Naive thymus-derived CD4-positive, alpha-beta T cell (primary cell): ENCODE data around the gene MRPL50. TPM values are rescaled to one million over a fixed set of nuclear protein-coding genes. Genes with fewer than 3 reads are reported as not detected.

Experiments used
- ATAC-seq: fragments of 150-1000 bp; cut with Tn5 transposase; 2 replicates; pipeline ENCODE4 v1.10.0; 2021; ENCODE audit warnings: mild to moderate bottlenecking, moderate library complexity
- CTCF ChIA-PET: fragments of 350-600 bp; sonication (Branson Sonifier 250); formaldehyde crosslinking; loops from one replicate; lab custom pipeline; 2021; ENCODE audit warnings: antibody characterized with exemption; lab: Charles Lee
- POLR2A ChIA-PET: fragments of 350-600 bp; sonication (Branson Sonifier 250); formaldehyde crosslinking; loops from one replicate; lab custom pipeline; 2021; ENCODE audit warnings: antibody characterized with exemption, inconsistent platforms; lab: Charles Lee
- DNase-seq, 9 donors: peaks; one replicate each; pipeline versions ENCODE4 v3.0.0 to v3.0.0-alpha.2; 2020 to 2022; ENCODE audit warnings: mixed read lengths in 1 of 9
- H3K27ac ChIP-seq: one replicate; pipeline ENCODE4 v1.7.0; 2013; ENCODE audit warnings: mild to moderate bottlenecking, low read depth, low read length, moderate library complexity
- H3K27me3 ChIP-seq, 2 donors: one replicate each; pipeline ENCODE4 v1.7.0; 2013; ENCODE audit warnings: low read length in 2 of 2, mild to moderate bottlenecking in 2 of 2, moderate library complexity in 2 of 2; ENCODE audit not compliant: control insufficient read depth in 2 of 2, insufficient read depth in 2 of 2
- H3K36me3 ChIP-seq, 3 experiments: 1 replicate in 2 of 3; 2 replicates in 1 of 3; pipeline ENCODE4 v1.7.0; 2013; ENCODE audit warnings: low read length in 3 of 3, mild to moderate bottlenecking in 3 of 3, moderate library complexity in 1 of 3; ENCODE audit not compliant: insufficient read depth in 3 of 3, control insufficient read depth in 2 of 3
- H3K4me1 ChIP-seq, 2 donors: one replicate each; pipeline ENCODE4 v1.7.0; 2013; ENCODE audit warnings: low read length in 2 of 2, mild to moderate bottlenecking in 2 of 2, moderate library complexity in 1 of 2; ENCODE audit not compliant: control insufficient read depth in 2 of 2, insufficient read depth in 2 of 2
- H3K4me3 ChIP-seq: 2 replicates; pipeline ENCODE4 v1.7.0; 2013; ENCODE audit warnings: mild to moderate bottlenecking, low read length
- H3K9me3 ChIP-seq, 3 experiments: 1 replicate in 2 of 3; 2 replicates in 1 of 3; pipeline ENCODE4 v1.7.0; 2013; ENCODE audit warnings: low read length in 3 of 3; ENCODE audit not compliant: control insufficient read depth in 2 of 3
- H3K27ac Mint-ChIP-seq, 9 donors: one replicate each; pipeline ENCODE4 v1.8.0; 2020 to 2022; ENCODE audit warnings: mixed read lengths in 9 of 9, mild to moderate bottlenecking in 8 of 9, moderate library complexity in 5 of 9, inconsistent platforms in 2 of 9
- H3K27me3 Mint-ChIP-seq, 5 donors: one replicate each; pipeline ENCODE4 v1.8.0; 2021 to 2022; ENCODE audit warnings: mixed read lengths in 5 of 5, mild to moderate bottlenecking in 1 of 5
- H3K36me3 Mint-ChIP-seq, 5 donors: one replicate each; pipeline ENCODE4 v1.8.0; 2020 to 2022; ENCODE audit warnings: mixed read lengths in 5 of 5, mild to moderate bottlenecking in 3 of 5, inconsistent platforms in 1 of 5
- H3K4me1 Mint-ChIP-seq, 7 donors: one replicate each; pipeline ENCODE4 v1.8.0; 2020 to 2022; ENCODE audit warnings: mixed read lengths in 7 of 7, mild to moderate bottlenecking in 3 of 7, inconsistent platforms in 1 of 7
- H3K4me3 Mint-ChIP-seq, 10 donors: one replicate each; pipeline ENCODE4 v1.8.0; 2020 to 2022; ENCODE audit warnings: mild to moderate bottlenecking in 10 of 10, mixed read lengths in 10 of 10, moderate library complexity in 6 of 10, inconsistent platforms in 2 of 10
- H3K9me3 Mint-ChIP-seq, 11 donors: one replicate each; pipeline ENCODE4 v1.8.0; 2020 to 2022; ENCODE audit warnings: mixed read lengths in 11 of 11, mild to moderate bottlenecking in 4 of 11, inconsistent platforms in 1 of 11, moderate library complexity in 1 of 11
- intact Hi-C, 2 donors: fragments of 100-400 bp; cut with micrococcal nuclease; formaldehyde crosslinking; loops; one replicate each; pipeline ENCODE4 v1.15.1; 2023
- polyA plus RNA-seq, 2 donors: library from polyadenylated mRNA; unstranded; fragments of 300-500 nt; fragmentation: Illumina TruSeq; gene quantifications; one replicate each; pipeline ENCODE4 v1.2.3, GENCODE V29; 2021
- total RNA-seq, 6 experiments: library from RNA in 5 of 6; stranded (reverse) in 5 of 6; gene quantifications; 1 replicate in 5 of 6; 2 replicates in 1 of 6; pipeline ENCODE4 v1.2.3 and lab custom pipeline; 2021 to 2026

The MRPL50 gene
- total and polyA plus RNA-seq, 7 experiments from 2014 or later, result 6.5 to 23.8 (median 14.9) TPM

DNA sequence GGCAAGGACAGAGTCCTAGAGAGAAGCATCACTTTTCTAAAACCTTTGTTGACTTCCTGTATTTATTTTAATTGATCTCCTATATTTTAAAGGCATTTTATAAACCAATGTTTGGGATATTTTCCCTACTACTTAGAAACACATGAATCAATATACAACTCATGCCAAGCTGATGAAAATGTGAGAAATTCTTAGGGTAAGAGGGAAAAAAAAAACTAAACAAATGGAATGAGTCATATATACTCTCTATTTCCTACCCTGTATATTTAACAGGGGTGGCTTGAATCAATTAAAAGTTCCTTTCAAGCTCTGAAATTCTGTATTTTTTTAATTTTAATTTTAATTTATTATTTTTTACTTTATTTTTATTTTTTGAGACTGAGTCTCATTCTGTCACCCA is 33.2 kb downstream of the MRPL50 start:
- Histone ChIP-seq H3K9me3 (no peaks in the 10 kb centered on the region), H3K36me3 (no peaks in the 10 kb centered on the region), H3K27me3 (no peaks in the 10 kb centered on the region), H3K27ac (no peak overlapping the region), H3K4me1 (no peaks in the 10 kb centered on the region), H3K4me3 (no peak overlapping the region)
- ATAC-seq (no peak), DNase-seq (no peak)
- H3K4me3 Mint-ChIP-seq, result no peak overlapping the region
- CTCF ChIA-PET, result no interaction called here
- intact Hi-C loops, result loop anchor here in 1 of 2 donors (5.0 kb wide), 1 partner anchor 188 kb away; no protein-coding TSS in a partner anchor
- POLR2A ChIA-PET, result no interaction called here
- H3K4me1 Mint-ChIP-seq, result no peaks in the 10 kb centered on the region
- H3K9me3 Mint-ChIP-seq, result peaks cover 0 to 2% (median 0%) of the 10 kb centered on the region in 11 donors
- H3K27me3 Mint-ChIP-seq, result peaks cover 0 to 9% (median 4%) of the 10 kb centered on the region in 5 donors
- no peak overlapping the region for H3K27ac Mint-ChIP-seq
- no peaks in the 10 kb centered on the region for H3K36me3 Mint-ChIP-seq

DNA sequence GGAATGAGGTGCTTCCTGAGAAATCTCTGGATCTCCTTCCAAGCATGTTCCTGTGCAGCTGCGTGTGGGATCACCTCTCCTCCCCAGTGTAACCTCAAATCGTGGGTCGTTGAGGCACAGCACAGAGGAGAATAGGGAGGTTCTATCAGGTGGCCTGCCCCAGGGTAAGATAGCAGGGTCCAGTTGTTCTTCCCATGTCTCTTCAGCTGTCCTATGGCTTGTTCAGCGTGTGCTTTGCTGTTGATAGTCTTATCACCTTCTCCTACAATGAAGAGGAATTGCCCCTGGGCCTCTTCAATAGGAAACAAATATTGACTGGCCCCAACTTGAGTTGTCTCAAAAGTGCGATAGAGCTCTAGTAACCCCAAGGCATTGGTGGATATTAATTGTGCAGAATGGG is 36.0 kb downstream of the MRPL50 start:
- ATAC-seq, result no peak
- Mint-ChIP-seq H3K27me3 (peaks cover 0 to 6% (median under 1%) of the 10 kb centered on the region in 5 donors), H3K27ac (no peak overlapping the region), H3K9me3 (peaks cover 0 to 2% (median 0%) of the 10 kb centered on the region in 11 donors), H3K4me1 (no peaks in the 10 kb centered on the region), H3K4me3 (no peak overlapping the region), H3K36me3 (no peaks in the 10 kb centered on the region)
- CTCF ChIA-PET, result no interaction called here
- no peak overlapping the region for H3K4me3 ChIP-seq
- no peak overlapping the region for H3K27ac ChIP-seq
- DNase-seq, result no peak
- H3K36me3 ChIP-seq, result no peaks in the 10 kb centered on the region
- H3K9me3 ChIP-seq, result no peaks in the 10 kb centered on the region
- intact Hi-C loops, result loop anchor here in 1 of 2 donors (5.0 kb wide), 1 partner anchor 615 kb away; no protein-coding TSS in a partner anchor
- no peaks in the 10 kb centered on the region for H3K27me3 ChIP-seq
- POLR2A ChIA-PET, result no interaction called here
- H3K4me1 ChIP-seq, result no peaks in the 10 kb centered on the region

DNA sequence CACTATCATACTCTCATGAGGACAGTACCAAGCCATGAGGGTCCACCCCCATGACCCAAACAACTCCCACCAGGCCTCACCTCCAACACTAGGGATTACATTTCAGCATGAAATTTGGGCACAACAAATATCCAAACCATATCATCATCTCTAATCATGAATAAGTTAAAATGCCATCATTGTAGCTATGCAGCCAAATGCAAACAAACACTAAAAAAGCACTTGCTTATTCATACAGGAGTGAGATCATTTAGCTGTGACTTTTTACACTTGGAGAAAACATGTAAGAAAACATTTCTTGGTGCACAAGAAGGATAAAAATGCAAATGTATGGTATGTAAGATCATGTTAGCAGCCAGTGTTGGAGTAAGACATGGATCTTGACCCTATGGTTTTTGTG is 37.8 kb downstream of the MRPL50 start:
- CTCF ChIA-PET, result interaction anchor here (0.6 kb wide), 1 partner anchor 28 kb away, joined by 3 read pairs; no protein-coding TSS in a partner anchor
- no peaks in the 10 kb centered on the region for H3K36me3 ChIP-seq

DNA sequence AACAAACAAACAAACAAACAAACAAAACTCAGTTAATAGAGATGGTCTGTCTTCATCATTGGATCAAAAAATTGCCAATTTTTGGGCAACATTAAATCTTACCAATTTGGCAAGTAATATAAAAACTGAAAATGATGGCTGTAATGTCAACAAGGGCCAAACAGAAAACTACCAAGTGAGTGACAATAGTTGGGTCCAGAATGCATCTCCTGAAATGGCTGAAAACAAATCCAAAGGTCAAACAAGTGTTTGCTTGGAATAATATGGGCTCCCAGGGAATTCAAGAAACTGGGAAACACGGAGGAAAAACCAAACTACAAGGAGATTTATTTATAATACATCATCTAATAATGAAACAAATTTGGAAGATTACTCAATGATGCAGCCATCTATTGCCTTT is 38.7 kb downstream of the MRPL50 start:
- Mint-ChIP-seq H3K27me3 (no peaks in the 10 kb centered on the region), H3K4me1 (no peaks in the 10 kb centered on the region), H3K36me3 (no peaks in the 10 kb centered on the region), H3K4me3 (no peak overlapping the region), H3K9me3 (peaks cover 0 to 2% (median 0%) of the 10 kb centered on the region in 11 donors), H3K27ac (no peak overlapping the region)
- intact Hi-C loops, result loop anchor here in 1 of 2 donors (5.0 kb wide), 1 partner anchor 618 kb away; no protein-coding TSS in a partner anchor
- DNase-seq (no peak), ATAC-seq (no peak)
- ChIA-PET POLR2A (no interaction called here), CTCF (no interaction called here)
- Histone ChIP-seq H3K36me3 (no peaks in the 10 kb centered on the region), H3K27ac (no peak overlapping the region), H3K27me3 (no peaks in the 10 kb centered on the region), H3K4me1 (no peaks in the 10 kb centered on the region), H3K9me3 (no peaks in the 10 kb centered on the region), H3K4me3 (no peak overlapping the region)

More for the DNA sequence above, 37.8 kb downstream of the MRPL50 start:
- Mint-ChIP-seq H3K27ac (no peak overlapping the region), H3K4me1 (no peaks in the 10 kb centered on the region), H3K36me3 (no peaks in the 10 kb centered on the region), H3K9me3 (peaks cover 0 to 2% (median 0%) of the 10 kb centered on the region in 11 donors), H3K27me3 (no peaks in the 10 kb centered on the region), H3K4me3 (no peak overlapping the region)
- H3K4me3 ChIP-seq, result no peak overlapping the region
- intact Hi-C loops, result loop anchor here in 1 of 2 donors (5.0 kb wide), 1 partner anchor 617 kb away; no protein-coding TSS in a partner anchor
- POLR2A ChIA-PET, result no interaction called here
- no peaks in the 10 kb centered on the region for H3K4me1 ChIP-seq
- no peak overlapping the region for H3K27ac ChIP-seq
- DNase-seq (no peak), ATAC-seq (no peak)
- no peaks in the 10 kb centered on the region for H3K9me3 ChIP-seq
- H3K27me3 ChIP-seq, result no peaks in the 10 kb centered on the region

DNA sequence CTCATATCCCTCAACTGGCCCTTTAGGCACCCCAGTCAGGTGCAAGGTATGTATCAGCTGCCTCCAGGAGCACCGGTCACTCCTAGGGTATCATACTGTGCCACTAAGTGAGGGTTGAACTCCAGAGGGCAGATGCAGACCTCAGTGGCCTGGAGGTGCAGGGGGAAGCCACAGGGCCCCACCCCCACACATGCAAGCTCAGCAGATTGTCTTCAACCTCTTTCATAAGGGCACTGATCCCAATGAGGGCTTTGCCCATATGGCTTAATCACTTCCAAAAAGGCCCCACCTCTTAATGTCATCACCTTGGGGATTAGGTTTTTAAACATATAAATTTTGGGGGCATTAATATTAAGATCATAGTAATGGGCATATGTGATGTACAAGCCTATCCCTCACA is 41.8 kb downstream of the MRPL50 start:
- H3K9me3 ChIP-seq, result no peaks in the 10 kb centered on the region
- no peak overlapping the region for H3K4me3 ChIP-seq
- Mint-ChIP-seq H3K36me3 (no peaks in the 10 kb centered on the region), H3K9me3 (peaks cover 0 to 4% (median 0%) of the 10 kb centered on the region in 11 donors), H3K27me3 (peaks cover 0 to 8% (median 6%) of the 10 kb centered on the region in 5 donors), H3K4me3 (no peak overlapping the region), H3K27ac (no peak overlapping the region), H3K4me1 (no peaks in the 10 kb centered on the region)
- no peaks in the 10 kb centered on the region for H3K27me3 ChIP-seq
- ChIA-PET POLR2A (no interaction called here), CTCF (no interaction called here)
- H3K36me3 ChIP-seq, result no peaks in the 10 kb centered on the region
- H3K27ac ChIP-seq, result no peak overlapping the region
- intact Hi-C loops, result no loop called here
- no peaks in the 10 kb centered on the region for H3K4me1 ChIP-seq
- DNase-seq (no peak), ATAC-seq (no peak)

DNA sequence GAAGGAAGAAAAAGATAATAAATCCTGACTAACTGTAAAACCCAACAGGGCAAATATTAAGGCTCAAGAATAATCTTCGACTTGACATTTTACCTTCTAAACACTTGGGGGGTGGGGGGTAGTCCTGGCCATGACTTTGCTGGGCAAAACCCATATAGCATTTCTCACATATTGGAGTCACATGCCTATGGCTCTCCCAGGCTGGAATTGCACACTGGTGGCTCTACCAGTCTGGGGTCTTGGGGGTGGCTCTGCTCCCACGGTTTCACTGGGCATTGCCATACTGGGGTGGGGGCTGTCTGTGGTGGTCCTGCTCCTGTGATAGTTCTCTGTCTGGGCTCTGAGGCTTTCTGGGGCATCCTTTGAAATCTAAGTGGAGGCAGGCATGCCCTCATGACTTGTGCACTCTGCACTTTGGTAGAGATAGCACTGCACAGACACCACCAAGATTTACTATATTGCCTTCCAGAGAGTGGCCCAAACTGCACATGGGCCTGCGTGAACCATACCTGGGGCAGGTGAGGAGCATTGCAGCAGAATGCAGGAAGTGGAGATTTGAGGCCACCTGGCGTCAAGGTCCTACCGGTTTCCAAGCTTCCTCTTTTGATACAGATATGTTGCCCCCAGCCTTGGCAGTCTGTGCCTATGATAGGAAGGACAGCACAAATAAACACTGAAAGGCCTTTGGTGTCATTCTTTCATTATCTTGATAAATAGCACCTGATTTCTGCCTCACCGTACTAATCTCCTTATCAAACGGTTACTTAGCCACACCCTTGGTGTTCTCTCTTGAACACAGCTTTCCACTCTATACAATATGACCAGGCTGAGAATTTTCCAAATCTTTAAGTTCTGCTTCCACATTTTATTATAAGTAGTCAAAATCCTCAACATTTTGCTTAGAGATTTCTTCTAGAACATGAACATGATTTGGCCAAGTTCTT is 43.4 kb downstream of the MRPL50 start:
- POLR2A ChIA-PET, result no interaction called here
- H3K4me3 Mint-ChIP-seq, result no peak overlapping the region
- intact Hi-C loops, result no loop called here

More for the DNA sequence above, 43.4 kb downstream of the MRPL50 start:
- Mint-ChIP-seq H3K9me3 (peaks cover 0 to 2% (median 0%) of the 10 kb centered on the region in 11 donors), H3K27ac (no peak overlapping the region), H3K36me3 (no peaks in the 10 kb centered on the region), H3K4me1 (no peaks in the 10 kb centered on the region), H3K27me3 (peaks cover 0 to 8% (median 6%) of the 10 kb centered on the region in 5 donors)
- DNase-seq, result no peak
- H3K27me3 ChIP-seq, result no peaks in the 10 kb centered on the region
- CTCF ChIA-PET, result no interaction called here
- H3K4me3 ChIP-seq, result no peak overlapping the region
- H3K36me3 ChIP-seq, result no peaks in the 10 kb centered on the region
- H3K27ac ChIP-seq, result no peak overlapping the region
- no peak for ATAC-seq
- H3K9me3 ChIP-seq, result no peaks in the 10 kb centered on the region
- H3K4me1 ChIP-seq, result no peaks in the 10 kb centered on the region
